Stimulated activated CD4-positive, alpha-beta T cell treated with anti-CD3 and anti-CD28 coated beads, Interleukin-2, amount 100 ng/mL, for 24 hours (primary cell): ENCODE data around the gene CTAGE6.
"Not testable (repeated sequence)": the region's sequence is repeated elsewhere in the genome, so short reads cannot be mapped to it uniquely, and the experiment has no call there.

Experiments used
- DNase-seq, 2 donors: peaks; one replicate each; pipeline ENCODE4 v3.0.0-alpha.2; 2020

Gene CTAGE6, protein sequence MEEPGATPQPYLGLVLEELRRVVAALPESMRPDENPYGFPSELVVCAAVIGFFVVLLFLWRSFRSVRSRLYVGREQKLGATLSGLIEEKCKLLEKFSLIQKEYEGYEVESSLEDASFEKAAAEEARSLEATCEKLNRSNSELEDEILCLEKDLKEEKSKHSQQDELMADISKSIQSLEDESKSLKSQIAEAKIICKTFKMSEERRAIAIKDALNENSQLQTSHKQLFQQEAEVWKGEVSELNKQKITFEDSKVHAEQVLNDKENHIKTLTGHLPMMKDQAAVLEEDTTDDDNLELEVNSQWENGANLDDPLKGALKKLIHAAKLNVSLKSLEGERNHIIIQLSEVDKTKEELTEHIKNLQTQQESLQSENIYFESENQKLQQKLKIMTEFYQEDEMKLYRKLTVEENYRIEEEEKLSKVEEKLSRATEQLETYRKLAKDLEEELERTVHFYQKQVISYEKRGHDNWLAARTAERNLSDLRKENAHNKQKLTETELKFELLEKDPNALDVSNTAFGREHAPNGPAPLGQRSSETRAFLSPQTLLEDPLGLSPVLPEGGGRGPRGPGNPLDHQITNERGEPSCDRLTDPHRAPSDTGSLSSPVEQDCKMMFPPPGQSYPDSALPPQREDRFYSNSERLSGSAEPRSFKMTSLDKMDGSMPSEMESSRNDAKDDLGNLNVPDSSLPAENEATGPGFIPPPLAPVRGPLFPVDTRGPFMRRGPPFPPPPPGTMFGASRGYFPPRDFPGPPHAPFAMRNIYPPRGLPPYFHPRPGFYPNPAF

DNA sequence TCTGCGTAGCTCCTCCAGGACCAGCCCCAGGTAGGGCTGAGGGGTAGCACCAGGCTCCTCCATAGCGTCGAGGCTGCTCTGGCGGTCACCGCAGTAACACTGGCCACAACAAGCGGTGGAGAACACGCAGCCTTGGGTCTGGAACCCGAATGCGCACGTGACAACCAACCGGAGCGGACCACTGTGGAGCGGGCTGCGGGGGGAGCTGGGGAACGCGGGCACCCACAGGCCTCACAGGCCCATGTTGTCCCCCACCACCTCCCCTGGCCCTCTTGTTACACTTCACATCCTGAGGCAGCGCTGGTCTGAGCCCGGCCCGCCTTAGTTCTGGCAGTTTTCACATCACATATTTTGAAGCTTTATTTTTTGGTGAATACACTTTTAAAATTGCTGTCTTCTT is at the start of gene CTAGE6:
Gene CTAGE6, minus strand, starts transcription at position 101 of the 400 bp plus-strand sequence. Its CDS starts 38 bp downstream, at position 63.
- DNase-seq: not testable (repeated sequence)

DNA sequence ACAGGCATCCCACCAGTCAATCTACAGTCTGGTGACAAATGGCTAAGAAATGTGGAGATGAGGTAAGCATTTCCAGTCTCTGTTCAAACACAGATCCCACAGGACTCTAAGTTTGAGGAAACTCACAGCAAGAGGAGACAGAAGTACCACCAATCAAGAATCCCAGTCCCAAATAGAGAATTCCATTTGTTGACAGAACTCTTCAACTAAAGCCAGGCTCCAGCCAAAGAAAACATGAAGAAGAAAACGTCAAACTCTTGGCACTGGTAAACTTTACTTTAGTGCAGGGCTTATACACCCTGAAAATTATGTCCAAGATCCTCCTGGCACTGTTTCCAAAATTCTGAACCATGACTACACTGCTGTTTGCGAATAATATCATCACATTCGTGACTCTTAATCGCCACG is 49.2 kb upstream of the CTAGE6 start:
- not testable (repeated sequence) for DNase-seq

DNA sequence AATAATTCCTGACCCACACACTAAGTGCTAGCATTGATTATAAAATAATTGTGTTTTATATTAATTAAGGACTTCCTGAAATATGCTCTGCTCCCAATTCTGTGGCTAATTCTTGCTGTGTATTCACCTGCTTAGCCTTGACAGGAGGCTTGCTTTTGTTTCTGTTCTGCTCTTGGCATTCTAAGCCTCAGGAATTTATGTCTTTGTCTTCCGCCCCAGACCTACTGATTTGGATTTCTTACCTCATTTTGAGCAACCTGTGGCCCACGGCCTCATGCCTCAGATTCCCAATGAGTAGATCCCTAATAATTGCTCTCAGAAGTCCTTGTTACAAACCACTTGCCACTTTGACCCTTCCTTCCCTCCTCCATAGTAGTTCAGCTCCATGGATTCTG is 40.4 kb upstream of the CTAGE6 start:
- DNase-seq: not testable (repeated sequence)

DNA sequence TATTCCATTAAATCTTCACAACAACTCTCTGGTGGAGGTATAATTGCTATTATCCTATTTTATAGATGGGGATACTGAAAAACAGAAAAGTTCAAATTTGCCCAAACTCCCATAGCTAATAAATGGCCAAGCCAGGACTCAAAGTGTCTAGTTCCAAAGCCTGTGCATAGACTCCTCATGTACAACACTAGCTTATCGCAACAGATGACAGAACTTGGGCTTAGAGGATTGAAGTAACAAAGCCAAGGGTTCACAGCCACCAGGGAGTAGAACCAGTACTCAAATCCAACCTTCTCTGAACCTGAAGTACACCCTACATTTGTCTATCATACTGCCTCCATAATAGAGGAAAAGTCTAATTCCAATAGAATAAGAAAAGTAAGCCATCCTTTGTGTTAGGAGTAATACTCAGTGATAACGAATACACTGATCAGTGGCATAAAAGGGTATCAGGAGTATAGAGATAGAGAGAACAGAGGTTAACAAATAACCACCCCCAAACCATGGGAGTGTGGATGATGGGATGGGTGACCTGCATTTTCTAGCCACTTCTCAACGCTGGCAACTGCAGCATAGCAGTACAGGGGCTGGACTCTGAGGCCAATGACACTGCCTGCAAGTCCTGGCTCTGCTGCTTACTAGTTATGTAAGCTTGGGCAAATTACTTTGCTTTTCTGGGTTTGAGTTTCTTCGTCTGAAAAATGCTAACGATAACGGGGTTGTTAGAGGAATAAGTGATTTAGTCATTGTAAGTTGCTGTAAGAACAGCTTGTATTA is 39.8 kb upstream of the CTAGE6 start:
- DNase-seq: not testable (repeated sequence)

DNA sequence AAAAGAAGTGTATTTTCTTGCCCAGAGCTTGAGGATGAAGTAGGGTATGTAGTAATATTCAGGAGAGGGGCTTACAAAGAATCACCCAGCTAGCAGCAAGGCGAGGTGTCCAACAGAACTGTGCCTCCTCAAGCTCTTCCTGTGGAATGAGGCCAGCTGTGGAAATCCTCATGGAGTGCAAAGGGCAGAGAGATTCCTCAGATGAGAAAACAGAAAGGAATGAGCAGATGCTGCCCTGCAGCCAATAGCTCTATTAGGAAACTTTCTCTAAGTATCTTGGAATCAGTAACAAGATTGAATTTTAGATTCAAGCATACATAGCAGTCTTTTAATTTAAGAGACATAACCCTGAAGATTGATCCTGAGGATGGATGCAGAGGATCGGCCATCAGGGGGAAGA is 38.2 kb upstream of the CTAGE6 start:
- not testable (repeated sequence) for DNase-seq

DNA sequence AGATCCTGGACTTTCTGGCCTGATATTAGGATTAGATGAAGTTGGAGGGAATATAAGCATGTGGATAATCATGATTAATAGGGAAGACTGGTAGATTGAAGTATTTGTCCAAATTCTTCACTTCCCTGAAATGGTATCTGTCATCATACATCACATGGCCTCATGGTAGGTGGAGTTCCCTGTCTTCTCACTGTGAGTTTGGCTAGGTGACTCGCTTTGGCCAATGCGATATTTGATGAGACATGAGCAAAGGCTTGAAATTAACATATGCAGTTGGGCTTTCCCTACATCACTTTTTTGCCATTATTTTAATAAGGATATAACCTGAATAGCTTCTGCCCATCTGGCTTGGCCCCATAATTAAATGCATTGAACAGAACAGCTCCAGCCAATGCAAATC is 35.1 kb upstream of the CTAGE6 start:
- peak; percentile 1 to 19 for DNase-seq

DNA sequence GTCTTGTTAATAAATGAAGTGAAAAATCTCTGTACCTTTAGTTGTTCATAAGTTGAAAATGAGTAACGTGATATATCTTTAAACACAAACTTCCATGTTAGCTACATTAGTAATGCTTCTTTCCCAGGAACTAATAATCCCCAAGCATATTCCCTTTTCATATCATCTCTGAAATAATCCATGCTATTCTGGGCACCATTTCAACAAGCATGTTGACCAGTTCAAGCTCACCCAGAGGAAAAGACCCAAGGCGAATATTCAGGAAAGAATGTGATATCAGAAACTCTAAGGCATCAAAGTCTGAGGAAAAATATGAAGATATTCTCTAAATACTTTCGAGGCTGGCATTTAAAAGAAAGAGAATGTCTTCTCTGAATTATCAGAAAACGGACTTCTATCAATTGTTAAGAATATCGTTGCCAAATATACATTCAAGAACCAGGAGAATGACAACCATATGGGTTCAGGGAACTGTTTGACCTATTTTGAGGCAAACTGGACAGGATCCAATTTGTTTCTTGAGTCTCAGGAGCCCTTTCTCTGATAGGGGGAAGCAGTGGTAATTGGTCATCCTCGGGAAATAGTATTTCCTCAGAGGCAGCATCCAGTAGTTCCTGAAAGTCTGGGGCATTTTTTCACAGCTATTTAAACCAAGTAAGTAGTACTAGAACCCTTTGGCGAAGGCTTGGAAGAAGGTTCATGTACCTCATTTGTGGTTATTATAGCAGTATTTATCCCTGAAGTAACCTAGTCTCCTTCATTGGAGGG is 28.1 kb upstream of the CTAGE6 start:
- DNase-seq: not testable (repeated sequence)

DNA sequence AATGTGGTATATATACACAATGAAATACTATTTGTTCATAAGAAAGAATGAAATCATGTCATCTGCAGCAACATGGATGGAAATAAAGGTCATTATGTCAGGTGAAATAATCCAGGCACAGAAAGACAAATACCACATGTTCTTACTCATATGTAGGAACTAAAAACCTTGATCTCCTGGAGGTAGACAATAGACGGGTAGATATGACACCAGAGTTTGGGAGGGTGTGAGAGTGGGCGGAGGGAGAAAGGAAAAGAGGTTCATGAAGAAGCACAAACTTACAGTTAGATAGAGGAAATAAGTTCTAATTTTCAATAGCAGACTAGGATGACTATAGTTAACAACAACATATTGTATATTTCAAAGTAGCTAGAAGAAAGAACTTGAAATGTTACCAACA is 22.1 kb upstream of the CTAGE6 start:
- peak in 1 of 2 donors; percentile 0 for DNase-seq

DNA sequence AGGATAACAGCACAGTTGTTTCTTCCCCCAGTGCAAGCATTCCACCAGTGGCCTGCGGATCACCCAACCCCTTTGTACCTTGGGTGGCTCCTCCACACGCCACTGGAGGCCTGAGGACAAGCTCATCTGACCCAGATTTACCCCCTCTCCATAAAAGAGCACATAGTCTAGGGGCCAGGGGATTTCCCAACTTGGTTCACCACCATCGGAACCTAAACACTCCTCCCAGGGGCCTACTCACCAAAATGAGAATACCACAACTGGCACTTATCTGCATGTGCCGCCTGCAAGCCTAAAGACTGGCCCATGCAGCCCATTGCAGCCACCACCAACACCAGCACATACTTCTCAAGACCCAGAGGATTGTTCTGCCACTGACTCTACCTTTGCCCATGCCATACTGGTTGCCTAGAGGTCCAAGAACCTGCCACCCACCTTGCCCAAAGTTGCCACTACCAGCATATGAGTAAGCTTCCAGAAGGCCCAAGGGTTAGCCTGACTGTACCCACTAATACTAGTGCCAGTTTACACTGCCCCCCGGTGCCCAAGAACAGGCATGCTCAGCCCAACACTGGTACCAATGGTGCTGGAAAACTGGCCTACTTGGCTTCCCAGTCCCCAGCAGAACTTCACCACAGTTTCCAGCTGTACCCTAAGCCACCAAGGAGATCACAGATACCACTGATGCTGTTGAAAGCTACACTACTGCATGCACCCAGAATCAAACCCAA is 15.4 kb upstream of the CTAGE6 start:
- not testable (repeated sequence) for DNase-seq

DNA sequence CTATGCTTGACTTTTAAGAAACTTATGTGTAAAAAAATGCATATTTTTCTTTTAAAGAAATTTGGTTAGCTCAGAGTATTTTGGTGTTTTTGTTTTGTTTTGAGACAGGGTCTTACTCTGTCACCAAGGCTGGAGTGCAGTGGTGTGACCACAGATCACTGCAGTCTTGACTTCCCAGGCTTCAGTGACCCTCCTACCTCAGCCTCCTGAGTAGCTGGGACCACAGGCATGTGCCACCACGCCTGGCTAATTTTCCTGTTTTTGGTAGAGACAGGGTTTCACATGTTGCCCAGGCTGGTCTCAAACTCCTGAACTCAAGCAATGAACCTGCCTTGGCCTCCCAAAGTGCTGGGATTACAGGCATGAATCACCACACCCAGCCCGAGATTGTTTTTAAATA is 10.0 kb upstream of the CTAGE6 start:
- not testable (repeated sequence) for DNase-seq

DNA sequence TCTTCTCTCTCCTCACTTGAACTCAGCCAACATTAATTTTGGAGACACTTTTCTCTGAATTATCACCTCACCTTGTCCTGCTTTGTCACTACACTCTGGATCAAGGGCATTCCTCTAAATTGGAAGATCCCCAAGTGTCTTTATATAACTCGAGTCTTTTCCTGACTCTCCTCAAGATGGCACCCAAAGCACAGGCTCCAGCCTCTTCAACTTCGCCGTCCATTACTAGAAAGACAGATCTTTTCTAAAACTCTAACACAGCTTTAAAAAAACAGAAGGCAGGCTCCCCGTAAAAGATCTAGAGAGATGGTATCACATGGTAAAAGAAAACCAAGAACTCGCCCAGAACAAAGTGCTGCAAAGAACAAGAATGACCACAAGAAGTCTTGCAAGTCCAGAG is 8.2 kb upstream of the CTAGE6 start:
- DNase-seq: not testable (repeated sequence)

DNA sequence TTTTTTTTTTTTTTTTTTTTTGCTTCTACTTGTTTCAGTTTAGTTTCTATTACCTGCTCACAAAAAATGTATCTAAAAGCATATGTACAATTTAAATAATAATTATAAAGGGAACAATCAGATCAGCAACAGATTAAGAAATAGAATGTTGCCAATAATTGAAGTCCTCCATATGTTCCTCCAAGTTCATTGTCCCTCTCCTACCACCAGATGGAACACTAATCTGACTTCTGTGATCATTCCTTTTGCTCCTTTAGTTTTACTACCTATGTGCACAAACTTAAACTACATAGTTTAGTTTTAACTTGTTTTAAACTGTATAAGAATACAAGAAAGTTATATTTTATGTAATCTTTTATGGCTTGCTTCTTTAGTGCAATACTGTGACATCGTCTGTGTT is 5.6 kb upstream of the CTAGE6 start:
- not testable (repeated sequence) for DNase-seq

DNA sequence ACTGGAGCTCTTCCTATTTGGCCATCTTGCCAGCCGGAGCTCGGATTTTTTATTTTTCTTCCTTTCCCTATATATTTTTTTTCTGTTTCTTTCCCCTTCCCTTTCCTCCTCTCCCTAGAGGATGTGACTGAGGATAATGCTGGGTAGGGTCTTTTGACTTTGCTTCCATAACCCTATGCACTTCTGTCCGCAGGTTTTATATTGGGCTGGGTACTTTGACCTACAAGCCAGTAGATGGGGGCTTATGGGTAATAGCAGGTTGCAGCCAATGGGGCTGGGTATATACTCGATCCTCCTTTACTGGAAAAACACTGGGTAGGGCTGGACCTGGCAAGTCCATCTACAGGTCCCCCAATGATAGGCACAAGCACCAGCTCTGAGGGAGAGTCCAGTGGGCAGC is 12.2 kb downstream of the CTAGE6 start:
- not testable (repeated sequence) for DNase-seq

DNA sequence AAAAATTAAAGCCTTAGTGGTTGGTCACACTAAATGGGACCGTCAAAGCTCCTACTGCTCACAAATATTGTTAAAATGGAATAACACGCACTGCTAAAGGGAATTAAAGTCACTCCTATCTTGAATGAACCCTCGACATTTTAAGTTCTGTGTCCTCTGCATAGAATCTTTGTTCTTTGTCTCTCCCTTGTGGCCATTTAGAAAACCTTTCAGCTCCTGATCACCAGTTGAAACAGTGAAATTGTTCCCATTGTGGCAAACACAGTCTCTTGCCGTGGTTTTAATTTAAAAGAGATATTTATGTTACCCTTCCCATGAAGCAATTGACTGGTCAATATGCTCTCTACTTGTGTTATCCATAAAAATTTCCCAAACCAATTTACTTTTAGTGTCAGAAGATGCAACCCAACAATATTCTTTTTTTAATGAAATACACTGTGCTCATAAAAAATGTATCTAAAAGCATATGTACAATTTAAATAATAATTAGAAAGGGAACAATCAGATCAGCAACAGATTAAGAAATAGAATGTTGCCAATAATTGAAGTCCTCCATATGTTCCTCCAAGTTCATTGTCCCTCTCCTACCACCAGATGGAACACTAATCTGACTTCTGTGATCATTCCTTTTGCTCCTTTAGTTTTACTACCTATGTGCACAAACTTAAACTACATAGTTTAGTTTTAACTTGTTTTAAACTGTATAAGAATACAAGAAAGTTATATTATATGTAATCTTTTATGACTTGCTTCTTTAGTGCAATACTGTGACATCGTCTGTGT is 20.3 kb downstream of the CTAGE6 start:
- not testable (repeated sequence) for DNase-seq

DNA sequence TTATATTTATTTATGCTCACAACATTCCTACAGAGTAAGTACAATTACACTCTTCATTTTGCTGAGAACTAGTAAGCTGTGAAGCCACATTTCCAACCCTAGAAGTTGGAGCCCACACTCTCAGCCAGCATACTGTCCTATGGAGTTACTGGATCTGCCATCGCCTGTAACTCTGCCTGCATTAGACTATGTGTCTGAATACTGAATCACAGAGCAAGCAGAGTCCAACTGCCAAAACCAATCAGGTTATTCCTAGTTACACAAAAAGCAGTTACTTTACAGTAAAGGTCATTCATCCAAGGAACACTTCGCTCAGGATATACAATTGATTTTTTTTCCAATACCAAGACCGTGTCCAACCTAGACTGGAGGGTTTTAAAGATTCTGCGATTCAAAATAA is 21.5 kb downstream of the CTAGE6 start:
- no peak for DNase-seq

DNA sequence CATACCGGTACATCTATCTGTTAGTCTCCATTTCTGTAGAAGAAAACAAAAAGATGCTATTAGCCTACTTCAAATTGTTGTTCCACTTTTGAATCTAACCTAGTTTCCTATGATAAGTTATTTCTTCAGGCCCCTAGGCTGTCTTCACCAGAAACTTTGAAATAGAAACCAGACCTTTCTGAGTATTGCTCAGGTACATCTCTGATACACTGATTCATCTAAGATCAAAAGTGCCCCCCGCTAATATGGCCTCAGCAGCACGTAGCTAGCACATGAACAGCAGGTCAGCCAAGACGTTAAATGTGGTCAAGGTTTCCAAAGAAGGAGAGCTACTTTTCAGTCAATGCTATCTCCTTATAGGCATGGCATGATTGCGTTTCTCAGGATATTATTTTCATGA is 23.6 kb downstream of the CTAGE6 start:
- no peak for DNase-seq

DNA sequence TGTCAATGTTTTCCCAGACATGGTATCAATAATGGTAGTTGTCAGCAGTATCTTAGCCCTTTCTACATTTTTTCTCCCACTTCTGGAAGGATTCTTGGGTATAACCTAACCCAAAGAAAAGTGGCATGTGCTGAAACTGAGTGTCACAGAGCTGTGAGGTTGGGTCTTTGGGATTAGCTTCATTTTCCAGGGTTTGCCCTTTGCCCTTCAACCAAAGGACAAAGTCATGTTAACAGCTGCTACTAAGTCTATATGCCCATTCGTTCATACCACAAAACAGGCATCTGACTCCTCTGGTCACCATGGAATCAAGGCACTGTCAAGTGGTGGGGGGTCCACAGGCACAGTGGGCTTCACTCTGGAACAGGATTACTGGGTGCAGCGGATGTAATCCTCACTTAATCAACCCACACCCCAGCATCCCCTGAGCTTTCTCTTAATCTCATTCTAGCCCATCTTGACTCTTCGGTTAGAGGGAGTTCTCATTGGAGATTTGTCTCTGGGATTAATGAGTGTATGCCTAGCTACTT is 29.1 kb downstream of the CTAGE6 start:
- DNase-seq: no peak

DNA sequence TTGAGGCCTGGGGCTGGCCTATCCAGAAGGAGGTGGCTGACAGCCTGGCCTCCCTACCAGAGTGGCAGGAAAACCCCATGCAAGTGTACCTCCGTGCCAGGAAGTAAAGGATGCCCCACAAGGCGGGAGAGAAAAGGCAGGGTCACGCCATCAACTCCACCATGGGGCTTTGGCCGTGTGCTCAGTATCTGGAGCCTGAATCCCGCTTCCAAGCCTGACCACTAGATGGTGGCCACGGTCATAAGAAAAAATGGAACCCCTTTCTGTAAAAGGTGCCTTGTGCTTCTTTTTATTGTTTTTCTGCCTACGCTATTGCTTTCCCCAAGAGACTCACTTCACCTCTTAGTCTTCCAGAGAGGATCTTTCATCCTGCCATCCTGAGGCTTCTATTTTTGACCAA is 29.9 kb downstream of the CTAGE6 start:
- not testable (repeated sequence) for DNase-seq

DNA sequence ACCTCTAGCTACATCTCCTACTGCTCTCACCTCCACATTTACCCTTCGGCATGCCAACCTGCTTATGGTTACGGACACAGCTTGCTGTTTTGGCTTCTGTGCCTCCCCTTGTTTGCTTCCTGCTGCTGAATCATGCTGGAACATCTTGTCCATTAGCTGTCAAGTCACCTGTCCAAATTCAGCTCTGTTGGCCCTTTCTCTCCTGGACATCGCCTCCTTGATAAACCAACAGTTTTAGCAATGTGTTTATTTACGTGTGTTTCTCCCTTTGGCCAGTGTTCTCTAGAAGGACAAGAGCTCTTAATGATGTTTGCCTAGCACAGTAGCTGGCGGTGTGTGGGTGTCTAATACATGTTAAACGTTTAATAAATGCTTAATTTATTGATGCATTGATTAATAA is 31.4 kb downstream of the CTAGE6 start:
- not testable (repeated sequence) for DNase-seq

DNA sequence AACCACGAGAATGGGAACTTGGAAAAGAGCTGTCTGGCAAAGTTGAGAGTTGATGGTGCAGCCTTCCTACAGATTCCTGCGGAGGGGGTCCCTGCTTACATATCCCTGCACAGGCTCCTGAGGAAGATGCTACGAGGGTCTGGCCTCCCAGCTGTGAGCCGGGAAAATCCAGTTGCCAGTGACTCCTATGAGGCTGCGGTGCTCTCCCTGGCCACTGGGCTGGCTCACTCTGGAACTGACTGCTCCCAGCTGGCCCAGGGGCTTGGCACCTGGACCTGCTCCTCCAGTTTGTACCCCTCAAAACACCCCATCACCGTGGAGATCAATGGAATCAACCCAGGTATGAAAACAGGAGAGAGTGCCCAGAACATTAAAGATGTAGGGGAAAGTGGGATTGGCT is 37.2 kb downstream of the CTAGE6 start:
- not testable (repeated sequence) for DNase-seq
